IPS-11a (cell line): ENCODE data around the gene ARAF.
"Not testable (repeated sequence)": the region's sequence is repeated elsewhere in the genome, so short reads cannot be mapped to it uniquely, and the experiment has no call there.

ENCODE experiments used
- H3K4me3 ChIP-seq: one replicate; pipeline ENCODE4 v1.5.1; 2013; ENCODE audit warnings: low read depth, low read length, control low read depth

The ARAF gene

GRCh38 chrX:47584714-47585113 lies 23.7 kb downstream of the ARAF start:
- H3K4me3 ChIP-seq, result no peak overlapping the region

- no peak overlapping the region for H3K4me3 ChIP-seq
Observed at GRCh38 chrX:47585273-47585672, 24.3 kb downstream of the ARAF start.

GRCh38 chrX:47586043-47586787 lies 25.2 kb downstream of the ARAF start:
- H3K4me3 ChIP-seq, result no peak overlapping the region

GRCh38 chrX:47587091-47587891 lies 26.3 kb downstream of the ARAF start:
- H3K4me3 ChIP-seq, result no peak overlapping the region

DNA sequence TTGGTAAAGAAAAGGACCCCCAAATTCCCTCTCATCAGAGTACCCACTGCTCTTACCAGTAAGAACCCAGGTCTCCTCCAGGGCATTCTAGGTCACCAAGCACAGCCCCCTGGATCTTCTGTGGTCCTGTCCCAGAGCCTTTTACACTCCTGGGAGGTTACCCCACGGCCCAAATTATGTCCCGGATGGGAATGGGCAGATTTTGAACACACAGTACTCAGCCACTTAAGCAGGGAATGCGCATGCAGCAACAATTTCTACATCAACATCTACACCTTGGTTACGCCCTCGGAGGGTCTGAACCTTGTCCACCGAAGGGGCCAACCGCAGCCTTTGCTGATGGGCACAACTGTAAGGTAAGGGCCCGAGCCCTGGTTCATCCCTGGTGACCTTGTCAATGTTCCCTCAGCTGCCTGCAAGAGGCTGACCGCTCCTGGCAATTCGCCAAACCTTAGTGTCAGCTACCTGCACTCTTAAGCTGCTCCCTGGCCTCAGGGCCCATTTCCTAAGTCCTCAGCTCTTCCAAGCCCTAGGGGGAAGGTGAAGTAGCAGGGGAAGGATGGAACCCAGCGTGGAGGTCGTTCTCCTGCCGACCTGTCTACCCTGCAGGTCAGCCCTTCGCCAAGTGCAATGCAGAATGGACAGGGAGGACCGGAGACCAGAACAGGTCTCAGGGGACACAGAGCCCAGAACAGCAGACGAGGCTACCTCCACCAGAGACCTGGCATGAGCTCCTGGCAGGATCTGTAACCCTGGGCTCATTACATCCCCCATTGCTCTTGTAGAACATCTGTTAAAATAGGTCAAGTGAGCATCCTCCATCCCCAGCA lies 27.1 kb downstream of the ARAF start:
- no peak overlapping the region for H3K4me3 ChIP-seq

DNA sequence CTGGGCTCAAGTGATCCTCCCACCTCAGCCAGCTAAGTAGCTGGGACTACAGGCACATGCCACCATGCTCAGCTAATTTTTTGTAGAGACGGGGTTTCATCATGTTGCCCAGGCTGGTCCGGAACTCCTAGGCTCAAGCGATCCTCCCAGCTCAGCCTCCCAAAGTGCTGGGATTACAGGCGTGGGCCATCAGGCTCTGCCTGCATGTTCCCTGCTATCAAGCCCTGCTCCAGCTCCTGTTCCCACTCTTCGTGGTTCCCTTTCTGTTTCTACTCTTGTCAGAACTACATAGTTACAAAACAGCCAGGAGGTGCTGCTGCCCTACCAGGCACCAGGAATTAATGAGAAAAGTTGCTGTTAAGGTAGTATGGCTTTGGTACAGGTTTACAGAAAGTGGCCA lies 30.0 kb downstream of the ARAF start:
- no peak overlapping the region for H3K4me3 ChIP-seq

GRCh38 chrX:47593522-47593921 lies 32.5 kb downstream of the ARAF start:
- no peak overlapping the region for H3K4me3 ChIP-seq

DNA sequence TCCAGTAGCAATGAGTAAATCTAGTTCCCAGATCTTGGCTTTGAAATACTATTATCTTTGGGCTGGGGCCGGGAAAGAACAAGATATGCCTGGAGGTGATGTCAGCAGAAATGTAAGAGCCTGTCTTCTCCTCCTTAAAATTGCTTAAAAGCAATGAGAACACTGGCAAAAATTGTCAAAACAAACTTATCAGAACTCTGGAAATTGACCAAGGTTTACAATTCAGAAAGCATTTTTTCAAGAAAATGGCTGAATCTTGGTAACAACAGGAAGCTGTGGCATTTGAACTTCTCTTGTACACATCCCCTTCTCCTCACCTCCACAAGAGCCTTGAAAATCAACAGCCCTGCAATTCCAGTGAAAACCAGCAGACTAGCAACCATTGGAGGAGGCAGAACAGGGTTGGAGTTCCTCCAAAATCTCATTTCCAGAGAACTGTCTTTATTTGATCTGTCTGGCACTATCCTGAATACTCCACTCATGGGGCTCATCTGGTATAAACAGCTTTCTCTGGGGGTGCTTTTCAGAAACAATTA lies 34.8 kb downstream of the ARAF start:
- no peak overlapping the region for H3K4me3 ChIP-seq

DNA sequence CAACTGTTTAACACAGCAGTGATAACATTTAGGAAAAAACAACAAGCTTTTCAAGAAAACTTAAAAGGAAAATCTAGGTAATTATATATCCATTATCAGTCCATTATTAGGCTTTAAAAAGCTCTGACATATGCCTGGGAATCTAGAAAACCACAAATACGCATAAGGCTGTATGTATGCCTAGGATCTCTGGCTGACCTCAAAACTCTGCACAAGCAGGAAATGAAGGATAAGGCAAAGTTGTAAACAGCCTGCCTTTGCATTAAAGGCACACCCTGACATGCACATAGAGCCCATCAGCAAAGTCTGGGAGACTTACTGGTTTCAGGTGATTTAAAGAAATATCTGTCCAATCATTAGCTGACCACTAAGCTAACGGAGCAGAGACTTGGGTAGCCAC lies 35.3 kb downstream of the ARAF start:
- H3K4me3 ChIP-seq, result no peak overlapping the region

- no peak overlapping the region for H3K4me3 ChIP-seq
Observed at GRCh38 chrX:47597222-47597621, 36.2 kb downstream of the ARAF start.

GRCh38 chrX:47603125-47603524 lies 42.1 kb downstream of the ARAF start:
- not testable (repeated sequence) for H3K4me3 ChIP-seq

DNA sequence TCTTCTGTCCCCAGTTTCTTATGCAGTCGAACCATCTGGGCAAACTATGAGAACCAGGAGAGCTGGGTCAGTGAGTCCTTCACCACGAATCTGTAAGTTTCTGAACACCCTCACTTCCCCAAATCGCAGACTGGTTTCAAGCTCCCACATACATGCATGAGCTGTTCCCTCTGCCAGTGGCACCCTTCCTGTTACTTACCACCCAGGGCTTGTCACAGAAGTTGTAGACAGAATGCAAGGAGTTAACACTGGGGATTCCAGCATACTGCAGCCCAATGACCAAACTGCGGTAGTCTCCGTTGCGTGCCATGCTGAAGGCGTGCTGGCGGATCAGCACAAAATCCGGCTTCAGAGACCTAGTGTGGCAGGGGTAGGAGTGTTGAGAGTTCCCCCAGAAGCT lies 44.0 kb downstream of the ARAF start:
- H3K4me3 ChIP-seq, result no peak overlapping the region

- H3K4me3 ChIP-seq, result no peak overlapping the region
Observed at GRCh38 chrX:47607091-47607490, 46.1 kb downstream of the ARAF start.

DNA sequence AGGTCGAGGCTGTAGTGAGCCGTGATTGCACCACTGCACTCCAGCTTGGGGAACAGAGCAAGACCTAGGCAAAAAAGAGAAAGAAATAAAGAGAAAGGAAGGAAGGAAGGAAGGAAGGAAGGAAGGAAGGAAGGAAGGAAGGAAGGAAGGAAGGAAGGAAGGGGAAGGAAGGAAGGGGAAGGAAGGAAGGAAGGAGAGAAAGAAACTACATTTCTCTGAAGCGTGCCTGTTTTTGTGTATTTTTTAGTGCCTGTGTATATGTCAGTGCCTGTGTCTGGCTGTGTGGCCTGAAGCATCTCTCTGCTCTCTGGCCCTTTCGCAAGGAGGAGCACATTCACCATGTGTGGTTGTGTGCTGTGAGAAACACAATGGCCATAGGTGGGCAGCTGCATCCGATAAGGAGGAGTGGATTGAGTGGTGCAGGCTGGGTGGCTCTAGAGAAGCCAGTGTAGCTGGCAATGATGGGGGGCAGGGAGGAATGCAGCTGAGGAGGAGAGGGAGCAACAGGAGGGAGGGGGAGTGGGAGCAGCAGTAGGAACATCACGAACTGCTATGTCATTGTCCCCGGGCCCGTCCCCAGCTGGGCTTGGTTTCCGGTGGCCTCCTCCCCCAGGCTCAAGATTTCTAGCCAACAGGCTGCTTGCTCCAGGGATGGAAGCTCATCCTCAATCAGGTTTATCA lies 47.3 kb downstream of the ARAF start:
- no peak overlapping the region for H3K4me3 ChIP-seq

DNA sequence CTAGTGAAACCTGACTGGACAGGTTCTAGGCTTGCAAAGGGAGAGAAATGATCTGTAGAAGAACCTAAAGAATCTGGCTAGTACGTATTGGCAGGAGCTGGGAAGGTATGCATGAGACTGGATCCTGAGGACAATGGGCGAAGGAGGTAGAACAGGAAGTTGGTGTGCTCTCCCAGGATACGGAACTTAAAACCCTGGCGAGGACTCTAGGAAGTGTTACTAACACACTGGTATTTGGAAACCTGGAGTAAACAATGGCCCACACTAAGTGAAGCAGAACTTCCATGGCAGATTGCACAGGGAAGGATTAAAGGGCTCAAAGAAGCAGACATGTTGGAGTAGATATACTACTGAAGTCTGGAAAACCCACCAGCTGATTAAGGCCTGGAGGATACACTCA lies 49.5 kb downstream of the ARAF start:
- no peak overlapping the region for H3K4me3 ChIP-seq

DNA sequence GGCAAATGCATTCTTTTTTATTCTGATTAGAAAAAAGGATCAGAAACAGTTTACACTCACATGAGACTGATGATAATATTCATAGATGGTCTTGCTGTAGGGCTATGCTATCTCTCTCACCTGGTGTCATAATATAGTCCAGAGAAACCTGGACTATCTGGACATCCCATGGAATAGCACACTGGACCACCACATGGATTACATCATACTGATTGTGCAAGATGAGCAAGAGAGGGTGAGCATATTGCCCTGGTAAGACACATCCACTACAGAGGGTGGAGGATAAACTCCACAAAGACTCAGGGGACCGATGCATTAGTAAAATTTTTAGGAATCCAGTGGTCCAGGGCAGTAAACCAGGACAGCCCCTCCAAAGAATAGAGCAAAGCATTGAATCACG lies 50.5 kb downstream of the ARAF start:
- no peak overlapping the region for H3K4me3 ChIP-seq

DNA sequence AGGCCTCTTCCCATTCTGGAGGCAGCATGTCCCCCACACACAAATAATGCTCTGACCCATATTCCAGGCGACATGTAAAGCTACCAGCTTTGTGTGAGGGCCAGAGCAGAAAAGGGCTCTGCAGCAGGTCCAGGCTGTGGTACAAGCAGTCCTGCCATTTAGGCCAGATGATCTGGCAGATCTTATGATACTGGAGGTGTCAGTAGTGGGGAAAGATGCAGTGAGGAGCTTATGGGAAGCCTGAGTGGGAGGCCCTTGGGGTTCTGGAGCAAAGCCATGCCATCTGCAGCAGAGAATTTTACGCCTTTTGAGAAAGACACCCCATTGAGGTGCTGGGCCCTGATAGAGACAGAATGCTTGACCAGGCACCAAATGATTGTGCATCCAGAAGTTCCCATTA lies 50.9 kb downstream of the ARAF start:
- H3K4me3 ChIP-seq, result no peak overlapping the region

DNA sequence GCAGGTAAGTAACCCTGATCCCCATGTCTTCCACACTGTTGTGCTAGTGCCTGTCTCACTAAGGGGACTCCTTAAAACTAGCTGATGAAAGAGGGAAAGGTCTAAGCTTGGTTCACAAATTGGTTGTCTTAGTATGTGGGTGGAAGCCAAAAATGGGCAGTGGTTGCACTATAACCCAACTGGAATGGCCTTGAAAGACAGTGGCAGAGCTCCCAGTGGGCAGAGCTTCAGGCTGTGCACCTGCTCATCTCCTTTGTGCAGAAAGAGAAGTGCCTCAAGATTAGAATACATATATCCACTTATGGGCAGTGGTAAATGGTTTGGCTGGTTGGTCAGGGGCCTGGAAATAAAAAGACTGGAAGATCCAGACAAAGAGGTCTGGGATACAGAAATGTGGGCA lies 51.4 kb downstream of the ARAF start:
- H3K4me3 ChIP-seq, result no peak overlapping the region

DNA sequence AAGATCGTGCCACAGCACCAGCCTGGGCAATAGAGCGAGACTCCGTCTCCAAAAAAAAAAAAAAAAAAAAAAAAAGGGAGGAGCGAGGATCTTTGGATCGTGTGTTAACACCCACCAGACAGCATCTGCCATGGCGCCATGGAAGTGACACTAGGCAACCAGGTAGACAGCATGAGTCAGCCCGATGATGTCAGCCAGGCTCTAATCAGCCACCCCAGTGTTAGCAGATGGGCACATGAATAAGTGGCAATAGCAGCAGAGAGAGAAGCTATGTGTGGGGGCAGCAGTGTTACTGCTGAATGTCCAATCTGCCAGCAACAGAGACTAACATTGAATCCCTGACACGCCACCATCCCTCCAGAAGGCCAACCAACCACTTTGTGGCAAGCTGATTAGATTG lies 52.1 kb downstream of the ARAF start:
- no peak overlapping the region for H3K4me3 ChIP-seq

- no peak overlapping the region for H3K4me3 ChIP-seq
Observed at GRCh38 chrX:47614618-47615017, 53.6 kb downstream of the ARAF start.
